Measurements from ENCODE around the gene GNG4. TPM values are rescaled to one million over a fixed set of nuclear protein-coding genes. Genes with fewer than 3 reads are reported as not detected.

The GNG4 gene
- total RNA-seq, 1 experiment from 2014 or later: 34.4 TPM

GRCh38 chr1:235657747-235658526 is 8.4 kb upstream of the GNG4 start:
- no peak for DNase-seq
- no peaks in the 10 kb centered on the region for H4K20me1 ChIP-seq (ENCODE audit: control insufficient read depth, insufficient read depth, insufficient read length)
- no peak overlapping the region for H2AK5ac ChIP-seq (ENCODE audit: insufficient read length, low read length)
- no peak overlapping the region for H4K5ac ChIP-seq (ENCODE audit: insufficient read length, low read depth, low read length)
- H3K36me3 Mint-ChIP-seq (ENCODE audit: insufficient read depth in 1 of 3, low read depth in 3 of 3): peaks cover 0 to 4% (median 0%) of the 10 kb centered on the region in 3 experiments; a peak in 1 of 7 replicates
- H2AFZ ChIP-seq (ENCODE audit: low read length): no peak overlapping the region
- no peaks in the 10 kb centered on the region for H3K23me2 ChIP-seq (ENCODE audit: insufficient read length, low read depth, low read length, poor library complexity, severe bottlenecking)
- no peak overlapping the region for H3K18ac ChIP-seq (ENCODE audit: insufficient read length, low read depth, low read length)
- no peak overlapping the region for H3K27ac ChIP-seq (ENCODE audit: insufficient read length, low read depth, low read length)
- no peak overlapping the region for H4K8ac ChIP-seq (replicated peaks; ENCODE audit: insufficient read length, low read depth, low read length)
- H3K79me2 ChIP-seq (ENCODE audit: insufficient read depth, low read length): no peaks in the 10 kb centered on the region
- H3K4me1 Mint-ChIP-seq: peaks cover 35 to 41% of the 10 kb centered on the region in 2 experiments
- H3T11ph ChIP-seq (ENCODE audit: low read length): no peak overlapping the region
- H3K4me3 Mint-ChIP-seq: no peak overlapping the region
- TF ChIP-seq, protein P1, sequence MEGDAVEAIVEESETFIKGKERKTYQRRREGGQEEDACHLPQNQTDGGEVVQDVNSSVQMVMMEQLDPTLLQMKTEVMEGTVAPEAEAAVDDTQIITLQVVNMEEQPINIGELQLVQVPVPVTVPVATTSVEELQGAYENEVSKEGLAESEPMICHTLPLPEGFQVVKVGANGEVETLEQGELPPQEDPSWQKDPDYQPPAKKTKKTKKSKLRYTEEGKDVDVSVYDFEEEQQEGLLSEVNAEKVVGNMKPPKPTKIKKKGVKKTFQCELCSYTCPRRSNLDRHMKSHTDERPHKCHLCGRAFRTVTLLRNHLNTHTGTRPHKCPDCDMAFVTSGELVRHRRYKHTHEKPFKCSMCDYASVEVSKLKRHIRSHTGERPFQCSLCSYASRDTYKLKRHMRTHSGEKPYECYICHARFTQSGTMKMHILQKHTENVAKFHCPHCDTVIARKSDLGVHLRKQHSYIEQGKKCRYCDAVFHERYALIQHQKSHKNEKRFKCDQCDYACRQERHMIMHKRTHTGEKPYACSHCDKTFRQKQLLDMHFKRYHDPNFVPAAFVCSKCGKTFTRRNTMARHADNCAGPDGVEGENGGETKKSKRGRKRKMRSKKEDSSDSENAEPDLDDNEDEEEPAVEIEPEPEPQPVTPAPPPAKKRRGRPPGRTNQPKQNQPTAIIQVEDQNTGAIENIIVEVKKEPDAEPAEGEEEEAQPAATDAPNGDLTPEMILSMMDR (conservative IDR thresholded peaks at IDR 0.05): no peak
- peaks cover 7% of the 10 kb centered on the region for H3K27me3 Mint-ChIP-seq (ENCODE audit: low read depth)
- no peak overlapping the region for H2BK20ac ChIP-seq (ENCODE audit: low read depth, low read length, poor library complexity, severe bottlenecking)
- no peaks in the 10 kb centered on the region for H3K9me3 ChIP-seq (ENCODE audit: control insufficient read depth, low read depth, low read length)
- H3K4ac ChIP-seq (ENCODE audit: low read depth, low read length): no peak overlapping the region
- H3K79me1 ChIP-seq (ENCODE audit: insufficient read depth, low read depth, low read length, poor library complexity, severe bottlenecking): no peaks in the 10 kb centered on the region
- no peak overlapping the region for H3K14ac ChIP-seq (ENCODE audit: insufficient read depth, low read length)
- H3K27me3 ChIP-seq (ENCODE audit: insufficient read depth, low read length): no peaks in the 10 kb centered on the region
- no peak overlapping the region for H2BK12ac ChIP-seq (ENCODE audit: insufficient read length, low read depth, low read length)
- peaks cover 4% of the 10 kb centered on the region; the same call in 1 of the 2 replicates for H3K4me1 ChIP-seq (ENCODE audit: insufficient read depth, low read length)
- no peak overlapping the region for H3K9ac ChIP-seq (ENCODE audit: extremely low read depth, insufficient read length, low read length)
- H2BK120ac ChIP-seq (ENCODE audit: low read depth, low read length, poor library complexity, severe bottlenecking): no peak overlapping the region
- WGBS (ENCODE audit: extremely low coverage, insufficient read length, low lambda C conversion rate): no CpG with 5 or more reads among the region's 5 CpGs
- H3K56ac ChIP-seq (ENCODE audit: insufficient read length, low read depth, low read length): no peak overlapping the region
- H2BK5ac ChIP-seq (ENCODE audit: insufficient read length, low read length): no peak overlapping the region
- no peak overlapping the region for H2BK15ac ChIP-seq (ENCODE audit: low read depth, low read length)
- H3K9me3 Mint-ChIP-seq: no peaks in the 10 kb centered on the region
- H3K23ac ChIP-seq (ENCODE audit: insufficient read length, low read depth, low read length): no peak overlapping the region
- 0 out of 7 replicates have a peak overlapping the region, but pooled peaks of 1 of the 3 experiments have one; percentile 37 for H3K27ac Mint-ChIP-seq
- no peak overlapping the region for H4K91ac ChIP-seq (ENCODE audit: insufficient read length, low read depth, low read length)
- no peak overlapping the region for H3K4me2 ChIP-seq (ENCODE audit: insufficient read depth, insufficient read length, low read length)
